Measurements from ENCODE around the gene CHN2.
A peak's percentile ranks its signal among the peaks of the same experiment; 100 is the strongest.

Gene CHN2

GRCh38 chr7:29217113-29217512 is 22.5 kb downstream of the CHN2 start:
- H3K27me3 Mint-ChIP-seq (ENCODE audit: low read depth): peaks cover 24% of the 10 kb centered on the region
- no peak for DNase-seq (ENCODE audit: low spot score)
- no peaks in the 10 kb centered on the region for H3K4me1 Mint-ChIP-seq (ENCODE audit: low read depth)
- no peak overlapping the region for H3K4me3 Mint-ChIP-seq
- H3K36me3 Mint-ChIP-seq (ENCODE audit: low read depth): no peaks in the 10 kb centered on the region
- no peak overlapping the region for H3K27ac Mint-ChIP-seq
- H3K9me3 Mint-ChIP-seq: no peaks in the 10 kb centered on the region

GRCh38 chr7:29224726-29225125 is 30.2 kb downstream of the CHN2 start:
- Mint-ChIP-seq H3K9me3 (no peaks in the 10 kb centered on the region), H3K4me3 (no peak overlapping the region), H3K27ac (no peak overlapping the region), H3K27me3 (ENCODE audit: low read depth) (peaks cover 20% of the 10 kb centered on the region), H3K4me1 (ENCODE audit: low read depth) (no peaks in the 10 kb centered on the region), H3K36me3 (ENCODE audit: low read depth) (no peaks in the 10 kb centered on the region)
- DNase-seq (ENCODE audit: low spot score): no peak

DNA sequence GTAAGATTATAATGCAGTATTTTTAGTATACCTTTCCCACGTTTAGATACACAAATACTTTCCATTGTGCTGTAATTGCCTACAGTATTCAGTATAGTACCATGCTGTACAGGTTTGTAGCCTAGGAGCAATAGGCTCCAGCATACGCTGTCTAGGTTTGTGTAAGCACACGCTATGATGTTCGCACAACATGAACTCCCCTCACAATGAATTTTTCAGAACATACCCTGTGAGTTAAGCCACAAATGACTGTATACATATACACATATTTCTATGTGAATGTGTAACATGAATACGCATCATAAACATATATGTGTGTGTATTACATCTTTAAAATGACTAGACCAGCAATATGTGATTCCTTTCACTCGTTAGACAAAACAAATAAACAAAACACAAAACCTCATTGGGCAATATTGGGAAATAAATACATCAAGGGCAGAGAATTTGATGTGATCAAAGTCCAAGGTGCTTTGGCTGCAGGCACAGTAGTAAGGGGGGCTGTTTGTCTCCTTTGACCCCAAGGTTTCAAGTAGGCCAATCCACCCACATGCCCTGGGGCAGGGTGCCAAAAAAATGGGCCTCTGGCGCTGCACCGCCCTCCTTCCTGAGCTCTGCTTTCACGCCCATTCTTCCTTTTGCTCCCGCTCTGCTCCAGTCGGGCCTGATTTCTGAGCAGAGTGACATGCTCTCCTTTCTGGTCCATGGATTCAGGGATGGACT is 33.9 kb downstream of the CHN2 start:
- Mint-ChIP-seq H3K4me3 (no peak overlapping the region), H3K27ac (no peak overlapping the region), H3K36me3 (ENCODE audit: low read depth) (no peaks in the 10 kb centered on the region)

GRCh38 chr7:29229066-29229465 is 34.5 kb downstream of the CHN2 start:
- H3K9me3 Mint-ChIP-seq: no peaks in the 10 kb centered on the region
- H3K36me3 Mint-ChIP-seq (ENCODE audit: low read depth): no peaks in the 10 kb centered on the region
- H3K27me3 Mint-ChIP-seq (ENCODE audit: low read depth): peaks cover 14% of the 10 kb centered on the region
- no peak overlapping the region for H3K27ac Mint-ChIP-seq
- H3K4me3 Mint-ChIP-seq: no peak overlapping the region
- no peaks in the 10 kb centered on the region for H3K4me1 Mint-ChIP-seq (ENCODE audit: low read depth)
- no peak for DNase-seq (ENCODE audit: low spot score)

More for the DNA sequence above, 33.9 kb downstream of the CHN2 start:
- Mint-ChIP-seq H3K9me3 (no peaks in the 10 kb centered on the region), H3K4me1 (ENCODE audit: low read depth) (no peaks in the 10 kb centered on the region), H3K27me3 (ENCODE audit: low read depth) (peaks cover 15% of the 10 kb centered on the region)
- no peak for DNase-seq (ENCODE audit: low spot score)

GRCh38 chr7:29229946-29230345 is 35.4 kb downstream of the CHN2 start:
- Mint-ChIP-seq H3K27me3 (ENCODE audit: low read depth) (peaks cover 15% of the 10 kb centered on the region), H3K27ac (no peak overlapping the region), H3K4me3 (no peak overlapping the region), H3K4me1 (ENCODE audit: low read depth) (peaks cover 5% of the 10 kb centered on the region), H3K36me3 (ENCODE audit: low read depth) (no peaks in the 10 kb centered on the region), H3K9me3 (no peaks in the 10 kb centered on the region)
- DNase-seq (ENCODE audit: low spot score): no peak

DNA sequence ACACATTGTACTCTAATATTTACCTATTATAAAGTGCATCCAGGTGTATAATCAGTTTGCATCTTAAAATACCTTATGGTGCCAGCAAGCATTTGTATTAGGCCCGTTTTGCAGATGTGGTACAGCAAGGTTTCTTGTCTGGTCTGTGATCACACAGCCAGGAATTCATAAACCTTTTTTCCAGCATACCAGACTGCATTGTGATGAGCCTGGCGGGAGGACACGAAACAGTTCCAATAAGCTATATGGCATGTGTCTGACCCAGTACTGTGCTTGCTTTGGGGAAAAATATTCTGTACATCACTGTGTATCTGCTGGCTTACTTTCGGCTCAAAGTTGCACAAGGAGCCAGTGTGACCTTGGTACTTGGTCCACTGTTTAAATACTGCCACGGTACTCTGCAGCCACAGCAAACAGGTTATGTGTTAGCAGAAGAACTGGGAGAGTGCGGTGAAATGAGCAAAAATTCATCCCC is 36.3 kb downstream of the CHN2 start:
- no peak overlapping the region for H3K27ac Mint-ChIP-seq
- no peaks in the 10 kb centered on the region for H3K36me3 Mint-ChIP-seq (ENCODE audit: low read depth)
- no peaks in the 10 kb centered on the region for H3K9me3 Mint-ChIP-seq
- DNase-seq (ENCODE audit: low spot score): no peak
- H3K4me3 Mint-ChIP-seq: no peak overlapping the region
- peaks cover 11% of the 10 kb centered on the region for H3K27me3 Mint-ChIP-seq (ENCODE audit: low read depth)
- peaks cover 5% of the 10 kb centered on the region for H3K4me1 Mint-ChIP-seq (ENCODE audit: low read depth)

GRCh38 chr7:29231671-29232232 is 37.2 kb downstream of the CHN2 start:
- Mint-ChIP-seq H3K4me1 (ENCODE audit: low read depth) (peaks cover 5% of the 10 kb centered on the region), H3K36me3 (ENCODE audit: low read depth) (no peaks in the 10 kb centered on the region), H3K27me3 (ENCODE audit: low read depth) (peaks cover 11% of the 10 kb centered on the region), H3K9me3 (no peaks in the 10 kb centered on the region), H3K4me3 (no peak overlapping the region), H3K27ac (no peak overlapping the region)
- DNase-seq (ENCODE audit: low spot score): no peak

DNA sequence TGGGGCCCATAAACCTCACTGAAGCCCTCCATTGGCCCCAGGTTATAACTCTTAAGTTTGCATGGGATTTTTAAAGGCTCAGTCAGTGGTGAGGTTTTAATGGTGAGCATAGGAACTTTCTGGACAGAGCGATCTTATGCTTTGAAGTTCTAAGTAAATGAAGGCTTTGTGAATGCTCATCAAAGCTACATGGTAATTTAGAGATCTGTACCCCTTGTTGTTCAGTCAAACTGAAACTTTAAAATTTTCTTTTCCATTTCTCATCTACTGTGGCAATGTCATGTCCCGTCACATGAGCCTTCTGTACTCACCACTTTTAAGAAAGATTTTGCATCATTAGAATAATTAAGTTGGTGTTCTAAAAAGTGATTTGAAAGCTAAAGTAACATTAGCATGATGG is 39.9 kb downstream of the CHN2 start:
- Mint-ChIP-seq H3K9me3 (no peaks in the 10 kb centered on the region), H3K4me3 (no peak overlapping the region), H3K27ac (no peak overlapping the region), H3K27me3 (ENCODE audit: low read depth) (peaks cover 13% of the 10 kb centered on the region), H3K36me3 (ENCODE audit: low read depth) (no peaks in the 10 kb centered on the region), H3K4me1 (ENCODE audit: low read depth) (peaks cover 5% of the 10 kb centered on the region)
- no peak for DNase-seq (ENCODE audit: low spot score)

DNA sequence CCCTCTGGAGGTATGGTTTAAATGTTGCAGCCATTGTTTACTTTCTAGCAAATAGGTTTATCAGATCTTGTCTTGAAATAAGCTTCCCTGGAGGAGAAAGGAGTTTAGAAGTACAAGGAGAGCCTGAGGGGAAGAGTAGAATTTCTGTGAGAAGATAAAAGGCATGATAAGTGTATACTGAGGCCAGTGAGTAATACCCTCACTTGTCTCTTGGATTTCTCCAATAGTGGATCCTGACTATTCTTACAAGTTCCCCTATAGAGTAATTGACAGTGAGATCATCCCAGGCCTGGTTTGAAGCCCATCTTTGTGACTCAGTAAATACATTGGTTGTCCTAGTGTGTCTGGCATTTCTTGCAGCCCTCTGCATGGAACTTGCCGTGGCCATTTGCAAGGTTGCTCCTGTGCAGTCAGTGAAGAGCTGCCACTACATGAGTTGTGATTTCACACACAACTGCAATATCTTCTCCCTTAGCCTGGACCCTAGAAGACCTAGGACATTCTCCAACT is 41.6 kb downstream of the CHN2 start:
- DNase-seq (ENCODE audit: low spot score): no peak
- Mint-ChIP-seq H3K36me3 (ENCODE audit: low read depth) (no peaks in the 10 kb centered on the region), H3K9me3 (no peaks in the 10 kb centered on the region), H3K27ac (no peak overlapping the region), H3K27me3 (ENCODE audit: low read depth) (peaks cover 19% of the 10 kb centered on the region), H3K4me1 (ENCODE audit: low read depth) (peaks cover 5% of the 10 kb centered on the region), H3K4me3 (no peak overlapping the region)

GRCh38 chr7:29236649-29237048 is 42.1 kb downstream of the CHN2 start:
- H3K27ac Mint-ChIP-seq: no peak overlapping the region
- no peaks in the 10 kb centered on the region for H3K9me3 Mint-ChIP-seq
- H3K27me3 Mint-ChIP-seq (ENCODE audit: low read depth): peaks cover 22% of the 10 kb centered on the region
- H3K4me1 Mint-ChIP-seq (ENCODE audit: low read depth): peaks cover 5% of the 10 kb centered on the region
- H3K36me3 Mint-ChIP-seq (ENCODE audit: low read depth): no peaks in the 10 kb centered on the region
- no peak for DNase-seq (ENCODE audit: low spot score)
- H3K4me3 Mint-ChIP-seq: no peak overlapping the region

GRCh38 chr7:29237489-29237888 is 42.9 kb downstream of the CHN2 start:
- Mint-ChIP-seq H3K4me1 (ENCODE audit: low read depth) (peaks cover 5% of the 10 kb centered on the region), H3K27ac (no peak overlapping the region), H3K27me3 (ENCODE audit: low read depth) (peaks cover 25% of the 10 kb centered on the region), H3K36me3 (ENCODE audit: low read depth) (no peaks in the 10 kb centered on the region), H3K4me3 (no peak overlapping the region), H3K9me3 (no peaks in the 10 kb centered on the region)
- DNase-seq (ENCODE audit: low spot score): no peak

- Mint-ChIP-seq H3K27ac (no peak overlapping the region), H3K4me1 (ENCODE audit: low read depth) (peaks cover 13% of the 10 kb centered on the region), H3K4me3 (no peak overlapping the region), H3K27me3 (ENCODE audit: low read depth) (peaks cover 34% of the 10 kb centered on the region), H3K36me3 (ENCODE audit: low read depth) (no peaks in the 10 kb centered on the region), H3K9me3 (no peaks in the 10 kb centered on the region)
- DNase-seq (ENCODE audit: low spot score): no peak
Measured at GRCh38 chr7:29239638-29240037, 45.1 kb downstream of the CHN2 start.

DNA sequence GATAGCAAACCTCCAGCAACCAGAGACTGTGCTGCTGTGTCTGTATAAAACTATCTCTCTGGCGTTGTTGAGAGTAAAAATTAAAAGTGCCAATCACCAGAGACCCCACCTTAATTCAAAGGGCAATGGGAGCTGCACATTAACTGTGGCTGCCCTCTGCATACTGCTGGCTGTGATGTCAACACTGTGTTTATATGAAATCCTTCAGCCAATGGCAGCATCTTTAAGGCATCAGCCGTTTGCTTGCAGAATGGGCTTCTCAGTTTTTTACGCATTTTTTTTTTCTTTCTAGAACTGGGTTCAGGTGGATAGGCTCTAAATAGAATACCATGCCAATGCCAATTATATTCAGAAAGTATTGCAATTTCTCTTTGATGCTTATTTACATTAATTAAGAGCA is 47.7 kb downstream of the CHN2 start:
- Mint-ChIP-seq H3K4me1 (ENCODE audit: low read depth) (peaks cover 15% of the 10 kb centered on the region), H3K27me3 (ENCODE audit: low read depth) (peaks cover 42% of the 10 kb centered on the region)
- DNase-seq (ENCODE audit: low spot score): no peak

GRCh38 chr7:29243910-29244655 is 49.5 kb downstream of the CHN2 start:
- no peaks in the 10 kb centered on the region for H3K36me3 Mint-ChIP-seq (ENCODE audit: low read depth)
- peaks cover 15% of the 10 kb centered on the region for H3K4me1 Mint-ChIP-seq (ENCODE audit: low read depth)
- no peak overlapping the region for H3K27ac Mint-ChIP-seq
- H3K4me3 Mint-ChIP-seq: no peak overlapping the region
- no peaks in the 10 kb centered on the region for H3K9me3 Mint-ChIP-seq
- peaks cover 36% of the 10 kb centered on the region for H3K27me3 Mint-ChIP-seq (ENCODE audit: low read depth)
- DNase-seq (ENCODE audit: low spot score): peak; percentile 77

More for the DNA sequence above, 47.7 kb downstream of the CHN2 start:
- H3K9me3 Mint-ChIP-seq: no peaks in the 10 kb centered on the region
- H3K27ac Mint-ChIP-seq: no peak overlapping the region
- H3K36me3 Mint-ChIP-seq (ENCODE audit: low read depth): no peaks in the 10 kb centered on the region
- no peak overlapping the region for H3K4me3 Mint-ChIP-seq

Measured in T-helper 2 cell treated with Interferon-gamma antibody and Interleukin-4, amounts not matched to agents 5 μg/mL and 100 μg/mL, for 36 hours (primary cell).